ENCODE data around the gene LINGO4.
"Not testable (repeated sequence)": the region's sequence is repeated elsewhere in the genome, so short reads cannot be mapped to it uniquely, and the experiment has no call there.

The LINGO4 gene

GRCh38 chr1:151790071-151790939 is 14.9 kb downstream of the LINGO4 start, which contains the start of gene TDRKH:
Gene TDRKH, minus strand, starts transcription at chr1:151790500. Its CDS starts 7,478 bp downstream, at chr1:151783022.
- peaks cover 3% of the 10 kb centered on the region for H3K36me3 Mint-ChIP-seq
- H3K27me3 Mint-ChIP-seq: no peaks in the 10 kb centered on the region
- peaks cover 30% of the 10 kb centered on the region for H3K4me1 Mint-ChIP-seq (ENCODE audit: low read depth)
- H3K4me3 Mint-ChIP-seq: peak within 1 kb of the TSS; percentile 99
- no peaks in the 10 kb centered on the region for H3K9me3 Mint-ChIP-seq (ENCODE audit: low read depth)
- H3K27ac Mint-ChIP-seq: peak within 1 kb of the TSS; percentile 76

DNA sequence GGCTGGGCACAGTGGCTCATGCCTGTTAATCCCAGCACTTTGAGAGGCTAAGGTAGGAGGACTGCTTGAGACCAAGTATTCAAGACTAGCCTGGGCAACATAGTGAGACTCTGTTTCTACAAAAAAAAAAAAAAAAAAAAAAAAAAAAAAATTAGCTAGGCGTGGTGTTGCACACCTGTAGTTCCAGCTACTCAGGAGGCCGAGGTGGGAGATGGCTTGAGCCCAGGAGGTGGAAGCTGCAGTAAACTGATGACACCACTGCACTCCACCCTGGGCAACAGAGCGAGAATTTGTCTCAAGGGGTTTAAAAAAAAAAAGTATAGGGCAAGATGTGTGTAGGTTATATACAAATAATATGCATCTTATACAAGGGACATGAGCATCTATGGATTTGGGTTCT is 17.5 kb downstream of the LINGO4 start:
- Mint-ChIP-seq H3K4me3 (no peak overlapping the region), H3K27ac (no peak overlapping the region)

DNA sequence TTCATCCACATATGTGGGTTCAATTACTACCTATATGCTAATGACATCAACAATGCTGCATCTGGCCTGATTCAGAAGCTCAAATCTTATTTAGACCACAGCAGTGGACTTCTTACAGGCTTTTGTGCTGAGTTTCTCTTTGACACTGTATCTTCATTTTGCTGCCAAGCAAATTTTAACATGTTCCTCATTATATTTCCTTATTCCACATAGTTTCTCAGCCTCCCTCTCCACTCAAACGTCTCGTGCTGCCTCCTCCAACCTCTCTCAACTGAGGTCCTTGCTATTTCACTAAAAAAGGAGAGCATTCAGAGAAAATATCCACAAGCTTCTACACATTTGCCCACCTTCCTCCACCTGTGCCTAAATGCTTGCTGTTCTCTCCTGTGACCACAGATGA is 21.4 kb downstream of the LINGO4 start:
- no peak overlapping the region for H3K4me3 Mint-ChIP-seq
- no peaks in the 10 kb centered on the region for H3K27me3 Mint-ChIP-seq
- H3K27ac Mint-ChIP-seq: no peak overlapping the region
- H3K9me3 Mint-ChIP-seq (ENCODE audit: low read depth): no peaks in the 10 kb centered on the region
- H3K4me1 Mint-ChIP-seq (ENCODE audit: low read depth): peaks cover 3% of the 10 kb centered on the region
- H3K36me3 Mint-ChIP-seq: peaks cover 10% of the 10 kb centered on the region

More for the DNA sequence above, 17.5 kb downstream of the LINGO4 start:
- no peaks in the 10 kb centered on the region for H3K9me3 Mint-ChIP-seq (ENCODE audit: low read depth)
- H3K4me1 Mint-ChIP-seq (ENCODE audit: low read depth): peaks cover 30% of the 10 kb centered on the region
- H3K27me3 Mint-ChIP-seq: no peaks in the 10 kb centered on the region
- no peaks in the 10 kb centered on the region for H3K36me3 Mint-ChIP-seq

DNA sequence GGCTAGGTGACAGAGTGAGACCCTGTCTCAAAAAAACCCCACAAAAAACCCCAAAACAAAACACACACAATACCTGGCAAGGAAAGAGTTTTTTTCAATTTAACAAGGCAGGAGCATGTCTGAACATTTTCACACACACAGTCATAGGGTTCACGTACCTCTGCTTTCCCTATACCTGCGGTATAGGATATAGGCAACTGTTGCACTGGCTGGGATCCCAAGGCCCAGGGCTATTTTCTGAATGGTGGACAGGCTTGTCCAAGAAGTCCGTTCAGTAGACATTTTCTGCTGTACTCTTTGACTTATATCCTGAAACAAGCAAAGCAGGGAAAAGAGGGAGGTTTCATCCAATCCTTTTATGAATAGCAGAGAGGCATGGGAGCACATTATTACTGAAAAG is 22.5 kb downstream of the LINGO4 start:
- no peak overlapping the region for H3K4me3 Mint-ChIP-seq
- H3K27ac Mint-ChIP-seq: no peak overlapping the region
- no peaks in the 10 kb centered on the region for H3K27me3 Mint-ChIP-seq
- no peaks in the 10 kb centered on the region for H3K9me3 Mint-ChIP-seq (ENCODE audit: low read depth)
- peaks cover 10% of the 10 kb centered on the region for H3K36me3 Mint-ChIP-seq
- no peaks in the 10 kb centered on the region for H3K4me1 Mint-ChIP-seq (ENCODE audit: low read depth)

- not testable (repeated sequence) for H3K9me3 Mint-ChIP-seq (ENCODE audit: low read depth); H3K27ac Mint-ChIP-seq; H3K4me1 Mint-ChIP-seq (ENCODE audit: low read depth); H3K4me3 Mint-ChIP-seq; H3K27me3 Mint-ChIP-seq
- peaks cover 10% of the 10 kb centered on the region for H3K36me3 Mint-ChIP-seq
Observed at GRCh38 chr1:151782026-151782425, 23.2 kb downstream of the LINGO4 start.

- not testable (repeated sequence) for H3K4me1 Mint-ChIP-seq (ENCODE audit: low read depth); H3K27me3 Mint-ChIP-seq; H3K27ac Mint-ChIP-seq; H3K9me3 Mint-ChIP-seq (ENCODE audit: low read depth); H3K4me3 Mint-ChIP-seq
- H3K36me3 Mint-ChIP-seq: peaks cover 10% of the 10 kb centered on the region
Observed at GRCh38 chr1:151780736-151781135, 24.5 kb downstream of the LINGO4 start.

- Mint-ChIP-seq H3K27ac (no peak overlapping the region), H3K27me3 (no peaks in the 10 kb centered on the region), H3K9me3 (ENCODE audit: low read depth) (no peaks in the 10 kb centered on the region), H3K4me1 (ENCODE audit: low read depth) (no peaks in the 10 kb centered on the region), H3K4me3 (no peak overlapping the region), H3K36me3 (peaks cover 10% of the 10 kb centered on the region)
Observed at GRCh38 chr1:151779852-151780251, 25.4 kb downstream of the LINGO4 start.

- Mint-ChIP-seq H3K4me3 (no peak overlapping the region), H3K27me3 (no peaks in the 10 kb centered on the region), H3K9me3 (ENCODE audit: low read depth) (no peaks in the 10 kb centered on the region), H3K27ac (no peak overlapping the region), H3K4me1 (ENCODE audit: low read depth) (no peaks in the 10 kb centered on the region), H3K36me3 (peaks cover 10% of the 10 kb centered on the region)
Observed at GRCh38 chr1:151777317-151777716, 27.9 kb downstream of the LINGO4 start.

DNA sequence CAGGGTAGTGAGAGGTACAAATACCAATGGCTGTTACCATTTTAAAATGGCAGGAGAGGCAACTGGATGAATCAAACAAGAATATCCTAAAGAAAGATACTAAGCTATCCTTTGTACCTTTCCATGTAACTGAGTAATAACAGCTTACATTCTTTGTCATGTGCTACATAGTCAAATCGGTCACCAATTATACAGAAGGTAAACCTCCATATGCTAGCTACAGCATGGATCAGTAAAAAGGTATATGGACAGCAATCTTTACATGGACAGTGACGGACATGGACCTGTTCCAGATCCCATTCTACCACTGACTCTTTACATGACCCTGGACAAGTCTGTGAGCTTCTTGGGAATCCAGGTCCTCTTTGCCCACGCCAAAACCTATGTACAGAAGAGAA is 28.6 kb downstream of the LINGO4 start:
- H3K9me3 Mint-ChIP-seq (ENCODE audit: low read depth): no peaks in the 10 kb centered on the region
- no peaks in the 10 kb centered on the region for H3K27me3 Mint-ChIP-seq
- peaks cover 10% of the 10 kb centered on the region for H3K36me3 Mint-ChIP-seq
- no peak overlapping the region for H3K27ac Mint-ChIP-seq
- H3K4me1 Mint-ChIP-seq (ENCODE audit: low read depth): no peaks in the 10 kb centered on the region
- H3K4me3 Mint-ChIP-seq: no peak overlapping the region

DNA sequence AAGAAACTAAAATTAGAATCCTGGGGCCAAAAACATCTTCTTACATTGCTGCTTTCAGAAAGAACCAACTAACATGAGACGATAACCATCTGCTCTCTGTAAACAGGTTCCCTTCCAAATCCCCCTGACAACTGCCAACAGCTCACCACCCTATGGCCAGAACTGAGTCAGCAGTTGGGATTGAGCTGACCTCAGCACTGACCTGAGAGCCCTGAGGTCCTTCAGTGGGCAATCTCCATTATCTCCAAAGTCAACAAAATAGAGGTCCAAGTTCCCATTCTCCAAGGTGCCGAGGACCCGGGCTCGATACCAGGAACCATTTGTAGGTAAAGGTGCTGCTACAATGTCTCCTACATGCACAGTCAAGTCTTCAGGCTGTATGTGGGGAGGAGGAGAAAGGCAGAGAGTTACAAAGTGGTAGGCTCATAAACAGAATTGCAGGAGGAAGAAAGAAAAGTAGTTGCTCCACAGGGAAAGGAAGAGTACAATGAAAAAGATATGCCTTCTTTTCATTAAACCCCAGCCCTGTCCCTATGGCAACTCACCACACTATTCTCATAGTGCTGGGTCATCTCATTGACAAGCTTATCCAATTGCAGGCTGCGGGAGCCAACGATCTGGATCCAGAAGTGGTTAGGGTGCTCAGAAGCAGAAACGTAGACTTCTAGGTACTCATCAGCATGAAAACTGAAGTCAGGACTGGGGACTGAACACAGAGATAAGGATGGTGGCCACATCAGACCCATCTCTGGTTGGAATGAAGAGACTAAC is 29.1 kb downstream of the LINGO4 start:
- Mint-ChIP-seq H3K27me3 (no peaks in the 10 kb centered on the region), H3K36me3 (peaks cover 7% of the 10 kb centered on the region), H3K4me1 (ENCODE audit: low read depth) (no peaks in the 10 kb centered on the region), H3K4me3 (no peak overlapping the region), H3K27ac (no peak overlapping the region), H3K9me3 (ENCODE audit: low read depth) (no peaks in the 10 kb centered on the region)

DNA sequence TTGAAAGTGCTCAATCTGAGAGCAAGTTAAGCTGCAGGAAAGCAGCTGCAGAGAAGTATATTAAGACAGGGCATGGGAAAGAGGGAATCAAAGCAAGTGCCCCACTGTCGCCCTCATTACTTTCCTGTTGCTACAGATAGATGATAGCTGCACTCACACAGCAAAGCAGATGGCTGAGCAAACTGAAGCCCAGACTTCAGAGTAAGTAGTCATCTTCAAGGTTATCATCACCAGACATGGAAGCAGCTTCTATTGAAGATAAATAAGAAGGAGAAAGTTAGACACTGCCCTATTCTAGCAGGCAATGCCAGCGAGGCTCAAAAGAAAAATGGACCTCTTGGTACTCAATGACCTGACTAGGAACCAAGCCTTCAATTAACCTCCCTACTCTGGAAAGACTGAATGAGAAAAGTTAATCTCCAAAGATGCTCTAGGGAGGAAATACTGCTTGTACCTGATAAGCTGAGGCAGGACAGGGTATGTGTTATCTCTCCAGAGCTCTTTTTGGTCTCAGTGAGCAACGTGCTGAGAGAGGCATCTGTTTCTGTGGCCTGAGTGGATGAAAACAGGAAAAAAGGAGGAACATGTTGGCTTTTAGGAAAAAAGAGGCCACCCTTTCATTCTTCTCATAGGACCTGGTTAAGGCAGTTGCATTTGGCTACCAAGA is 30.8 kb downstream of the LINGO4 start:
- Mint-ChIP-seq H3K9me3 (ENCODE audit: low read depth) (no peaks in the 10 kb centered on the region), H3K4me3 (no peak overlapping the region), H3K4me1 (ENCODE audit: low read depth) (no peaks in the 10 kb centered on the region), H3K27ac (no peak overlapping the region), H3K36me3 (peaks cover 3% of the 10 kb centered on the region), H3K27me3 (no peaks in the 10 kb centered on the region)

GRCh38 chr1:151773702-151774101 is 31.5 kb downstream of the LINGO4 start:
- Mint-ChIP-seq H3K27me3 (no peaks in the 10 kb centered on the region), H3K9me3 (ENCODE audit: low read depth) (no peaks in the 10 kb centered on the region), H3K36me3 (no peaks in the 10 kb centered on the region), H3K4me1 (ENCODE audit: low read depth) (no peaks in the 10 kb centered on the region), H3K4me3 (no peak overlapping the region), H3K27ac (no peak overlapping the region)

GRCh38 chr1:151769270-151769669 is 35.9 kb downstream of the LINGO4 start:
- not testable (repeated sequence) for H3K36me3 Mint-ChIP-seq; H3K27me3 Mint-ChIP-seq; H3K4me1 Mint-ChIP-seq (ENCODE audit: low read depth); H3K4me3 Mint-ChIP-seq; H3K9me3 Mint-ChIP-seq (ENCODE audit: low read depth); H3K27ac Mint-ChIP-seq

DNA sequence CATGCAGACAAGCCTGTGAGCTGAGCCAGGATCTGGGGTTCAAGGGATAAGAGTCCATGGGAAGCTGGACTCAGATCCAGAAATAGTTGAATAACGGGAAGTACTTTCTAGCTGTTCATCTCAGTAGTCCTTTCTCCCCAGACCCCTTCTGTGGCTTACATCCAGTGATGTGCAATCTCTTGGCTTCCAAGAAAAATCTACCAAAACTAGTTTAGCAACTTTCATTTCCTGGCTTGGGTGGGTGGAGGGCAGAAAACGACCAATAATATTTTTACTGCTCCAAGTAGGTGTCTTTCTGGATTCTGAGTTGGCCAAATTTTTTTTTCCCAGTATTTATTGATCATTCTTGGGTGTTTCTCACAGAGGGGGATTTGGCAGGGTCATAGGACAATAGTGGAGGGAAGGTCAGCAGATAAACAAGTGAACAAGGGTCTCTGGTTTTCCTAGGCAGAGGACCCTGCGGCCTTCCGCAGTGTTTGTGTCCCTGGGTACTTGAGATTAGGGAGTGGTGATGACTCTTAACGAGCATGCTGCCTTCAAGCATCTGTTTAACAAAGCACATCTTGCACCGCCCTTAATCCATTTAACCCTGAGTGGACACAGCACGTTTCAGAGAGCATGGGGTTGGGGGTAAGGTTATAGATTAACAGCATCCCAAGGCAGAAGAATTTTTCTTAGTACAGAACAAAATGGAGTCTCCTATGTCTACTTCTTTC is 36.7 kb downstream of the LINGO4 start:
- H3K9me3 Mint-ChIP-seq (ENCODE audit: low read depth); H3K4me3 Mint-ChIP-seq; H3K36me3 Mint-ChIP-seq; H3K27me3 Mint-ChIP-seq; H3K4me1 Mint-ChIP-seq (ENCODE audit: low read depth); H3K27ac Mint-ChIP-seq: not testable (repeated sequence)
